GM19238 (cell line): ENCODE results near the gene CEBPE.
"Not testable (repeated sequence)": the region's sequence is repeated elsewhere in the genome, so short reads cannot be mapped to it uniquely, and the experiment has no call there.

Experiments
- DNase-seq: peaks from one replicate; pipeline ENCODE4 v3.0.0; 2011; ENCODE audit warnings: low spot score; ENCODE audit not compliant: insufficient read length

CEBPE gene

GRCh38 chr14:23121361-23121771, 2.3 kb upstream of the CEBPE start:
- DNase-seq: peak; percentile 44

DNA sequence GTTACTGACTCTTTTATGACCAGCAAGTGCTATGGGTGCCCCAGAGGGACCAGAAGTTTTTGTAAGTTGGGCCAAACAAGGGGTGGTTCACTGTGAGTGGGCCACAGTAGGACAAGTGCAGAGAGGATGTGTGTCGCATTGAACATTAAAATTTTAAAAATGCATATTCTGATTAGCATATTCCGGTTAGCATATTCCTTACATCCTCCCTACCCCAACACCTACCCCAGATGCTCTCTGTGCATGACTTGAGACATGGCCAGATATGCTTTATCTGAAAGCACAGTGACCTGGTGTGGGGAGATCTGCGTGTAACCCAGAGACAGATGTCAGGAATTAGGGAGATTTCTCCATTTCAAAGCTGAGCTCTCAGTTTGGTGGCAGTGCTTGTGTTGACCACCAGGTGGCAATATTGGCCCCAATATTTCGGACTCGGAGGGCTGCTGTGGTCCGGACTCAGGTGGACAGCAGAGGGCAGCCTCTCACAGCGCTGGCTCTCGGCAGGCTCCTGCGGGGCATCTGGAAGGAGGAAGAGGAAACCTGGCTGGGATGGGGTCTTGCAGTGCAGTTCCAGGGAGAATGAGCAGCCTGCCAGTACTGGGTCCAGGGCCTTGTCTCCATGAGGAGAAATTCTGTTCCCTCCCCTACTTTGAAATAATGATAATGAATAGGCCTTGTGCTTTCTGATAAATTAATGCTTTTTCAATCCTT, 1.6 kb upstream of the CEBPE start:
- DNase-seq: peak; percentile 86

DNA sequence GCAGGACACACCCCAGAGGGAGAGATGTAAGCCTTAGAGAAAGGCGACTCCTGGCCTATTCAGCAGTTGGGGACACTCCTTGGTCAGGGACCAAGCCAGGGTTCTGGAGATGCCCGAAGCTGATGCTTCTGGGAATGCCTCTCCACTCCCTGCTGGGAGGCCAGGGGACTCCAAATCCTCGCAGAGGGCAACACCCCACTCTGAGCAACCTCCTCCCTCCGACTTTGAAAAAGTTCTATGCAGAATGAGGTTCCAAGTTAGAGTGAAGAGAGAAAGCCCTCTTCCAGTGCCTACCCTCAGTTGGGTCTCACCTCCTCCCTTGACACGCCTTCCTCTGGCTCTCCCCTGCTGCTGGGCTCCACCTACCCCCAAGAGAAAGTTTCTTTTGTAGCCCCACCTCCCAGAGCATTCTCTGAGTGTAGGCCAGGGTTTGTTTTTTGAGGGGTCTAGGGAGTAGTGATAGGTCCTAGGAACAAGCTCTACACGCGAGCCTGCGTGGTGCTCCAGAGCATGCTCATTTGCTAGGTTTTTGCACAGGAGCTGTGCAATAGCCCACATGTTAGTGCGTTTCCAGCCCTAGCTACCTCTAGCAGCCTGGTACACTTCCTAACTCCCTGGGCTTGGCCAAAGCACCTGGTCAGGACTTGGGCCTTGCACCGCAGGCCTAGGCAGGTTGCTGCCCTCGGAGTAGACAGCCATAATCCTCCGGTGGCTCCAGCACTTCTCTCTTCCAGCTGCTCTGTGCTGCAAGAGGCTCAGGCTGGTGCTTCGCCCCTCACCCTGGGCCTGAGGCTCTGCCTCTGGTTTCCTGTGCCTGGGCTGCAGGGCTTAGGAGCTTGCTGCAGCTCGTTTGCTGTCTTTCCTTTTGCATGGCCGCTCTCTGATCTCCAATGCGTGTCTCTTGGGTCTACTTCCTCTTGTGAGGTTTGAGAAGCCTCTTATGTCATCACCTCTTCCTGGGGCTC, 590 bp upstream of the CEBPE start:
- peak; percentile 35 for DNase-seq

DNA sequence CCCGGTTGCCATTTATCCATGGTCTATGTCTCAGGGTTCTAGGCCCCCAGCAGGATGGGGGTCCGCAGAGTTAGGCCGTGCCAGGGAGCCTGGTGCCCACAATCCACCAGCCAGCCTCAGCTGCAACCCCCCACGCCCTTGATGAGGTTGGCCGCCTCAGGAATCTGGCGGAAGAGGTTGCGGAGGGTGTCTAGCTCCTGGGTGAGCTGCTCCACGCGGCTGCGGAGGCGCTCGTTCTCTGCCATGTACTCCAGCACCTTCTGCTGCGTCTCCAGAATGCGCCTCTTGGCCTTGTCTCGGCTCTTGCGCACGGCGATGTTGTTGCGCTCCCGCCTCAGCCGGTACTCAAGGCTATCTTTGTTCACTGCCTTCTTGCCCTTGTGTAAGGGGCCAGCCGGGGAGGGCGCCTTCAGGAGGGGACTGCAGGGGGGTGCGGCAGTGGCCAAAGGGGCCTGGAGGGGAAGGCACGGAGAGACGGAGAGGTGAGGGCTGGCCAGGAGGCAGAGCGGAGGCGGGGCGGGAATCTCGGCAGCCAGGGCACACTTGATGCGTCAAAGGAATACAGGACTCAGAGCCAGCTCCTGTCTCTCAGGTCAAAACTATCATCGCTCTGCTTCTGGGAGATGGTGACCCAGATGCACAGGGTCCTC, 1.6 kb downstream of the CEBPE start:
- no peak for DNase-seq

DNA sequence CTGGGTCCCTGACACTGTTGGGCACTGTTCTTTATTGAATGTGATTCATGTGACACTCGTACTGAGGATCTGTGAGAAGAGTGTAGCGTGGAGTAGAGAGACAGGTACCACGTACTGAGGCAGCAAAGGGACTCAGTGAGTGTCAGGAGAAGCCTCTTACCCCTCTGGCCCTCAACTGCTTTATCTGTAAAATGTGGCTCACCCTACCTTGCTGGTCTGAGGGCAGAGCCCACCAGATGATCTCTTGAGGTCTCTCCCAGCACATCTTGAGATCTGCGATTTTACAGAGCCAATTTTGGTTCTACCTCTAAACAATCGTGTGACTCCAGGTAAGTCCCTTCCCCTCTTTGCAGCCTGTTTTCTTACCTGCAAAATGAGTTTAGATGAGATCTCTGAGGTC, 3.1 kb downstream of the CEBPE start:
- DNase-seq: no peak

DNA sequence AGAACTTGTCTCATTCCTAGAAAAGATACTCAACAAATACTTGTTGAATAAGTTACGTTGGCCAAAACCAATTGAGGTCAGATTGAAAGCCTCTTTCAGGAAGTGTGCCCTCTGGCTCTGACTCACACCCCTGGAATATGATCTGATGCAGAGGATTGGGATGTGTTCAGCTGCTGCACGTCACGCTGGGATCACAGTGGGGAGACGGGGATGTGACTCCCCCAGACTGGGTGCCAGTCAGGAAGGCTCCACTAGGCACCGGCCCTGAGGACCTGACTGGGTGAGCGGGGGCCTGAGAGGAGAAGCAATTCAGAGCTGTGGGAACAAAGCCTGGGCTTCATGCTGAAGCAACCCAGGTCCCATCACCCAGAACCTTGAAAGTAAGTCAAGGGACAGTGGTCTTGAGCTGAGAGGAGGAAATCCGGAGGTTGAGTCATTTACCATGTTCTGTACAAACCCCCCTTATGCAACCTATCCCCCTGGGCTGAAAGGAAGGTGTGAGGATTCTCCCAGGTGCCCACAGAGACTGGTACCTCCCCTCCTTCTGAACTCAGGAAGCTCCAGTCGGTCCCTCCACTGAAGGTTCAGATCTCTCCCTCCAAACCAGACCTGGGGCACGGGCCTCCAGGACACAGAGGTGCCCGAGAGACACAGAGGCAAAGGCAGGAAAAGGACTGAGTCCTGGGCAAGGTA, 3.9 kb downstream of the CEBPE start:
- DNase-seq: no peak

GRCh38 chr14:23114669-23115038, 4.4 kb downstream of the CEBPE start:
- no peak for DNase-seq

- no peak for DNase-seq
These were observed 5.0 kb downstream of the CEBPE start for GRCh38 chr14:23114120-23114458.

DNA sequence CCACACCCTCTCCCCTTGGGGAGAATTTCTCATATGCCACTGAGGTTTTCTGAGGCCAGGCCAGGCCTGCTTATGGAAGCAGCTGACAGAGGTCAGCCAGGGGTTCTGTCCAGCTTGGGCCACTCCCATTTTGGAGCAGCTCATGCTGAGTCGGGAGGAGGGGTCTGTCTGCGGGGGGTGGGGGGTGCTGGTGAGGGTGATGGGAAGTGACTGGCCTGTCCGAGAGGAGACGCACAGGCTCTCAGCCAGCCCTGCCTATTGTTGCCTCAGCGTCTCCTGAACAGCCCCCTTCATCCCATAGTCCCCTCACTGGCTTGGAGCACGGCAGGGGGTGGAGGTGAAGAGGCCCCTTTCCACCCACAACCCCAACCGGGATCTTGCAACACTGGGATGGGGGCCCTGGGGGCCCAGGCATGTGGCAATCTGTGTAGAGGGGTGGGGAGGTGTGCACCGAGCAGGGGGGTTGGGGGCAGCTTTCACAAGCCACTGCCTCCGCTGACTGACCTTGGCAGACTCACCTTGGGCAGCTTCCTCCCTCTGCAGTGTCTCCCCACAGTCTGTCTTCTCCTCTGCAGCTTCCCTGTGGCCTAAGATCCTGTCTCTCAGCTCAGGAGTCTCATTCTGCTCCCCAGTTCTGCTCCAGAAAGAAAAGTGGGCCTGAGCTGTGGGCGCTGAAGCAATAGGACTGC, 5.5 kb downstream of the CEBPE start:
- no peak for DNase-seq

DNA sequence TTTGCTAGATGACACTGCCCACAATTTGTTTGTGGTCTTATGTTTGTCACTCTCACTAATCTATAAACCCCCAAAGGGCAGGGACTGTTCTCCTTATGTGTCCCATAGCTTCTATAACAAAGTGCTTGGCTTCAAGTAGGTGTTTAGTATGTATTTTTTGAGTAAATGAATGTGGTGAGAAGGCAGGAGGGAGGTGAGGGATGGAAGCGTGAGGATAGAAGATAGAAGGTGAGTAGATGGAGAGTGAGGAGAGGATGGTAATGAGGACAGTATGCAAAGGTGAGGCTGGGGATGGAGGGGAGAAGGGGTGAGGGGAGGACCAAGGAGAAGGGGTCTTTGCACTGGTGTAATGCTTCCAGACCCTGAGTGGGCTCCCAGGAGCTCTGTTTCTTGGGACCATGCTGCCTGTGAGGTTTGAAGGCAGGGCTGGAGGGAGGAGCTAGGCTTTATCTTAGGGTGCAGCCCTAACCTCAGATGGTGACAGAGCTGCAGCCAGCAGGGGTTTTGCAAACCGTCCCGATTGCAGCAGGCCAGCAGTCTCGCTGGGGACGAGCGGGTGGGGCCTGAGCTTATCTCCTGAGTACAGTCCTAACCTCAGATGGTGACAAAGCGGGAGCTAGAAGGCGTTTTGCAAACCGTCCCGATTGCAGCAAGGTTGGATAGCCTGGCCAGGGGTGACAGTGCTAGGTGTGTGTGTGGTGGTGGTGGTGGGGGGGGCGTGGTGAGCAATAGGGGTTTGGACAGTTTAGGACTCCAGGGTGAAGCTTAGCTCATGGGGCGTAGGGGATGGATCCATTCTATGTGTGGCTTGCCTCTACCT, 6.5 kb downstream of the CEBPE start:
- DNase-seq: no peak

- no peak for DNase-seq
These were observed 8.3 kb downstream of the CEBPE start for GRCh38 chr14:23110579-23111365.

- no peak for DNase-seq
These were observed 9.3 kb downstream of the CEBPE start for GRCh38 chr14:23109769-23110168.

DNA sequence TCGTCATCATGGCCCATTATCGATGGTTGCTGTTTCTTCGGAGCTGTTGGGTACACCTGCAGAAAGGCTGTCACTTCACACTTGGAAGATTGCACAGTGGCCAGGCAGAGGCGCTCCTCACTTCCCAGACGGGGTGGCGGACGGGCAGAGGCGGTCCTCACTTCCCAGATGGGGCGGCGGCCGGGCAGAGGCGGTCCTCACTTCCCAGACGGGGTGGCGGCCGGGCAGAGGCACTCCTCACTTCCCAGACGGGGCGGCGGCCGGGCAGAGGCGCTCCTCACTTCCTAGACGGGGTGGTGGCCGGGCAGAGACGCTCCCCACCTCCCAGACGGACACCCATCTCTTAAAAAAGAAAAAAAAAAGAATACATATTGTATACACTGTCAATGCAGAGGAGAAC, 10.9 kb downstream of the CEBPE start:
- DNase-seq: not testable (repeated sequence)

DNA sequence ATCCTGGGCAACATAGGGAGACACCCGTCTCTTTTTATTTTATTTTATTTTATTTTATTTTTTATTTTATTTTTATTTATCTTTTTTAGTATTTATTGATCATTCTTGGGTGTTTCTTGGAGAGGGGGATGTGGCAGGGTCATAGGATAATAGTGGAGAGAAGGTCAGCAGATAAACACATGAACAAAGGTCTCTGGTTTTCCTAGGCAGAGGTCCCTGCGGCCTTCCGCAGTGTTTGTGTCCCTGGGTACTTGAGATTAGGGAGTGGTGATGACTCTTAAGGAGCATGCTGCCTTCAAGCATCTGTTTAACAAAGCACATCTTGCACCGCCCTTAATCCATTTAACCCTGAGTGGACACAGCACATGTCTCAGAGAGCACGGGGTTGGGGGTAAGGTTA, 11.4 kb downstream of the CEBPE start:
- DNase-seq: not testable (repeated sequence)

GRCh38 chr14:23106747-23107045, 12.4 kb downstream of the CEBPE start:
- DNase-seq: no peak

- DNase-seq: no peak
These were observed 13.7 kb downstream of the CEBPE start for GRCh38 chr14:23105348-23105824.

DNA sequence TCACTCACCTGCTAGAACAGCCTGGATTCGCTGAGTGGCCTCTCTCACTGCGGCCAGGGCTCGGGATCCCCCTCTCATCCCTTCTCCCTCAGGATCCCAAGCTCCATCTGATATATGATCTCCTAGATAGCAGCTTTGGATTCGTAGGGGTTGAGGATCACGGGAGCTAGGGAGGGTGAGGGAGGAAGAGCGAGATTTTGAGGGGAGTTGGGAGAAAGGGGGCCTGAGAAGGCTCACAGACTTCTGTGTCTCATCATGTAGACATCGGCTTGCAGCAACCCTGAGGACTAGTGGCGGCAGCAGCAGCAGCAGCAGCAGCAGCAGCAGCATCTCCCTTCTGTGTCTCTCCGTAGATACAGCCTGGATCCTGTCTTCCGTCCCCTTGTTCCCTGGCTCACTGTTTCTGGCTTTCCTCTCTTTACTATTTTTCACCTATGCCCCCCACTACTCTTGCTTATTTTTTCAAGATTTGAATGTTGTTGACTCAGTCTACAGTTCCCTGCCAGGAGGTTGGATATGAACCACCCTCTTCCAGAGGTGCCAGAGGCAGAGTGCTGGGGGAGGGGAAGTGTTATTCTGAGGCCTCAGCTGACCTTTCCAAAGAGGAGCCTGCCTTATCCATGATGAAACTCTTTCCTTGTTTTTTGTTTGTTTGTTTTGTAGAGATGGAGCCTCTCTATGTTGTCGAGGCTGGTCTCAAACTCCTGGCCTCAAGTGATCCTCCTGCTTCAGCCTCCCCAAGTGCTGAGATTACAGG, 14.3 kb downstream of the CEBPE start, which contains the start of gene CIROP:
TSS of gene CIROP (minus strand) at position 399 of the 757 bp plus-strand sequence. CDS start at position 330, 69 bp downstream.
- no peak for DNase-seq

- DNase-seq: no peak
These were observed 14.9 kb downstream of the CEBPE start for GRCh38 chr14:23104070-23104590.
